ENCODE data around the gene C1orf141.

- TF ChIP-seq USF2 (CRISPR knock-in tag; IDR thresholded peaks at IDR 0.05) (no peak), ZNF347 (CRISPR knock-in tag; IDR thresholded peaks at IDR 0.05; ENCODE audit: low read depth) (no peak), YBX1 (IDR thresholded peaks at IDR 0.05) (no peak), CHD7 (IDR thresholded peaks at IDR 0.05; ENCODE audit: low read depth, low read length) (no peak), RAD21 (CRISPR knock-in tag; conservative IDR thresholded peaks at IDR 0.05 in 1 of 2, IDR thresholded peaks at IDR 0.05 in 1 of 2) (no peak), BMI1 (IDR thresholded peaks at IDR 0.05; ENCODE audit: low read length) (no peak), FOXJ2 (tag; IDR thresholded peaks at IDR 0.05) (no peak)
Measured at GRCh38 chr1:67173988-67174387, 39.2 kb upstream of the C1orf141 start.
